ENCODE data around the gene SUSD3. TPM values are rescaled to one million over a fixed set of nuclear protein-coding genes. Genes with fewer than 3 reads are reported as not detected.
A peak's percentile ranks its signal among the peaks of the same experiment; 100 is the strongest.

SUSD3 gene
- total and polyA plus RNA-seq, 2 of the 4 experiments (the other 2 are of a cell fraction) = 0.54 to 1.5 TPM

DNA sequence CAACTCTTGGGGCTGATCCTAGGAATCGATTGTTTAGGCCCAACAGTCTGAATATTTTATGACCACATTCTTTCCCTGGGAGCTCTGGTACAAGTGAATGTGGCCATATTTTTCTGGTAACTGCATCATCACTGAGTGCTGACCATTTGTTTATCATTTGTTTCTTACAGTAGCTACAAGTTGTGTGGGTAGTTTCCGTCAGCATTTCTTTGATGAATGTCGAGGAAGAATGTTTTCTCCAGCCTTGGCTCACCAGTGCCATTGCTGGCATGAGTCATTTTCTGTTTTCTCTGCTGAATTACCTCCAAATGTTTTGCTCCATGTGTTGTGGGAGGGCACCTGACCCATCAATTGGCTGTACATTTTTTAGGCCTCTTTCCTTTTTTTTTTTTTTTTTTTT lies 23.4 kb downstream of the SUSD3 start:
- Histone ChIP-seq H4K8ac (ENCODE audit: low read depth in 2 of 2, low read length in 2 of 2) (no peak overlapping the region), H2BK15ac (ENCODE audit: low read depth, low read length) (no peak overlapping the region), H3K9me3 (ENCODE audit: control insufficient read depth, insufficient read depth, low read length) (no peaks in the 10 kb centered on the region), H3K79me1 (ENCODE audit: low read depth in 1 of 2, low read length in 2 of 2) (no peaks in the 10 kb centered on the region), H2AFZ (replicated peaks; ENCODE audit: low read length, poor library complexity) (no peak overlapping the region), H3K4me1 (ENCODE audit: control insufficient read depth, insufficient read depth, low read length) (peaks cover 3% of the 10 kb centered on the region), H3K9me1 (ENCODE audit: insufficient read depth, low read length) (no peaks in the 10 kb centered on the region; the same call in 1 of the 2 replicates), H3K27me3 (ENCODE audit: control insufficient read depth, insufficient read depth, low read length) (no peaks in the 10 kb centered on the region; the same call in 1 of the 2 replicates), H3K9ac (ENCODE audit: low read depth, low read length) (no peak overlapping the region), H3K4me2 (ENCODE audit: low read depth, low read length) (no peak overlapping the region; the same call in 1 of the 2 replicates), H2AK9ac (replicated peaks; ENCODE audit: low read depth, low read length, poor library complexity) (no peak overlapping the region), H3K18ac (ENCODE audit: low read depth, low read length) (no peak overlapping the region), H3K23ac (ENCODE audit: low read depth, low read length) (no peak overlapping the region), H4K5ac (ENCODE audit: low read depth, low read length) (no peak overlapping the region), H4K91ac (ENCODE audit: insufficient read depth, low read depth, low read length) (no peak overlapping the region), H3K36me3 (ENCODE audit: control insufficient read depth, insufficient read depth, low read length) (no peaks in the 10 kb centered on the region), H4K20me1 (ENCODE audit: insufficient read depth, low read length) (no peaks in the 10 kb centered on the region), H3K56ac (ENCODE audit: extremely low read depth, insufficient read depth, low read length) (no peak overlapping the region), H2BK5ac (ENCODE audit: low read depth, low read length, poor library complexity, severe bottlenecking) (no peak overlapping the region), H2BK20ac (ENCODE audit: low read depth, low read length) (no peak overlapping the region), H3K14ac (replicated peaks; ENCODE audit: low read depth, low read length) (no peak overlapping the region), H3K27ac (ENCODE audit: insufficient read depth, low read length) (no peak overlapping the region), H3K4me3 (ENCODE audit: insufficient read depth, low read depth, low read length) (no peak overlapping the region), H2BK120ac (ENCODE audit: low read depth, low read length) (no peak overlapping the region), H3K4ac (ENCODE audit: low read depth, low read length) (no peak overlapping the region), H2AK5ac (ENCODE audit: low read depth, low read length) (no peak overlapping the region)
- ATAC-seq (ENCODE audit: low read depth) = peak; percentile 77
- dilution Hi-C loops (cut with HindIII; ENCODE audit: low sequenced_read_pairs, unreplicated experiment) (no loop called here), intact Hi-C loops (cut with micrococcal nuclease) (no loop called here), in situ Hi-C loops (cut with MboI; ENCODE audit: low sequenced_read_pairs) (no loop called here)
- BruUV-seq (replicated peaks) = no TSS peak
- WGBS, 2 experiments (ENCODE audit: extremely low coverage in 2 of 2, insufficient read length in 1 of 2) = no CpG with 5 or more reads among the region's 3 CpGs
- CTCF ChIA-PET = interaction anchor here (0.7 kb wide), 1 partner anchor 382 kb away, joined by 3 read pairs; no protein-coding TSS in a partner anchor
- POLR2A ChIA-PET (ENCODE audit: unreplicated experiment) = no interaction called here
- TF ChIP-seq RFX5 (IDR thresholded peaks at IDR 0.05; ENCODE audit: low read depth, low read length) (no peak), RAD21 (IDR thresholded peaks at IDR 0.05; ENCODE audit: low read length) (no peak), RCOR1 (IDR thresholded peaks at IDR 0.05; ENCODE audit: insufficient replicate concordance, low read length) (peak; percentile 58), CHD1 (IDR thresholded peaks at IDR 0.05; ENCODE audit: low read depth, low read length) (no peak), BHLHE40 (IDR thresholded peaks at IDR 0.05; ENCODE audit: low read depth, low read length) (no peak), MAFK (IDR thresholded peaks at IDR 0.05; ENCODE audit: low read depth, low read length) (peak; percentile 53)
- TF ChIP-seq, protein P1, sequence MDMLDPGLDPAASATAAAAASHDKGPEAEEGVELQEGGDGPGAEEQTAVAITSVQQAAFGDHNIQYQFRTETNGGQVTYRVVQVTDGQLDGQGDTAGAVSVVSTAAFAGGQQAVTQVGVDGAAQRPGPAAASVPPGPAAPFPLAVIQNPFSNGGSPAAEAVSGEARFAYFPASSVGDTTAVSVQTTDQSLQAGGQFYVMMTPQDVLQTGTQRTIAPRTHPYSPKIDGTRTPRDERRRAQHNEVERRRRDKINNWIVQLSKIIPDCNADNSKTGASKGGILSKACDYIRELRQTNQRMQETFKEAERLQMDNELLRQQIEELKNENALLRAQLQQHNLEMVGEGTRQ (IDR thresholded peaks at IDR 0.05; ENCODE audit: low read depth, low read length) = peak; percentile 49; the same call in 1 of the 2 replicates
- TF ChIP-seq, protein P2, sequence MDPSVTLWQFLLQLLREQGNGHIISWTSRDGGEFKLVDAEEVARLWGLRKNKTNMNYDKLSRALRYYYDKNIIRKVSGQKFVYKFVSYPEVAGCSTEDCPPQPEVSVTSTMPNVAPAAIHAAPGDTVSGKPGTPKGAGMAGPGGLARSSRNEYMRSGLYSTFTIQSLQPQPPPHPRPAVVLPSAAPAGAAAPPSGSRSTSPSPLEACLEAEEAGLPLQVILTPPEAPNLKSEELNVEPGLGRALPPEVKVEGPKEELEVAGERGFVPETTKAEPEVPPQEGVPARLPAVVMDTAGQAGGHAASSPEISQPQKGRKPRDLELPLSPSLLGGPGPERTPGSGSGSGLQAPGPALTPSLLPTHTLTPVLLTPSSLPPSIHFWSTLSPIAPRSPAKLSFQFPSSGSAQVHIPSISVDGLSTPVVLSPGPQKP (IDR thresholded peaks at IDR 0.05; ENCODE audit: borderline replicate concordance, low read depth, low read length) = no peak
- DNase-seq = peak; percentile 85
